C4-2B (cell line): Measurements from ENCODE around the gene PLA2G2D.

Experiments
- ZFX ChIP-seq: fragments of 450-650 bp; IDR thresholded peaks from 2 replicates; pipeline ENCODE4 v1.6.1; 2017
- TF ChIP-seq, protein P1 (sequence below): fragments of 450-650 bp; conservative IDR thresholded peaks from 2 replicates; pipeline ENCODE4 v1.5.1; 2017; ENCODE audit warnings: mild to moderate bottlenecking

DNA sequence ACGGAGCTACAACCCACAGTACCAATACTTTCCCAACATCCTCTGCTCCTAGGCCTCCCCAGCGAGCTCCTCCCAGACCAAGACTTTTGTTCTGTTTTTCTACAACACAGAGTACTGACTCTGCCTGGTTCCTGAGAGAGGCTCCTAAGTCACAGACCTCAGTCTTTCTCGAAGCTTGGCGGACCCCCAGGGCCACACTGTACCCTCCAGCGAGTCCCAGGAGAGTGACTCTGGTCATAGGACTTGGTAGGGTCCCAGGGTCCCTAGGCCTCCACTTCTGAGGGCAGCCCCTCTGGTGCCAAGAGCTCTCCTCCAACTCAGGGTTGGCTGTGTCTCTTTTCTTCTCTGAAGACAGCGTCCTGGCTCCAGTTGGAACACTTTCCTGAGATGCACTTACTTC, 28.7 kb downstream of the PLA2G2D start:
- TF ChIP-seq, protein P1, sequence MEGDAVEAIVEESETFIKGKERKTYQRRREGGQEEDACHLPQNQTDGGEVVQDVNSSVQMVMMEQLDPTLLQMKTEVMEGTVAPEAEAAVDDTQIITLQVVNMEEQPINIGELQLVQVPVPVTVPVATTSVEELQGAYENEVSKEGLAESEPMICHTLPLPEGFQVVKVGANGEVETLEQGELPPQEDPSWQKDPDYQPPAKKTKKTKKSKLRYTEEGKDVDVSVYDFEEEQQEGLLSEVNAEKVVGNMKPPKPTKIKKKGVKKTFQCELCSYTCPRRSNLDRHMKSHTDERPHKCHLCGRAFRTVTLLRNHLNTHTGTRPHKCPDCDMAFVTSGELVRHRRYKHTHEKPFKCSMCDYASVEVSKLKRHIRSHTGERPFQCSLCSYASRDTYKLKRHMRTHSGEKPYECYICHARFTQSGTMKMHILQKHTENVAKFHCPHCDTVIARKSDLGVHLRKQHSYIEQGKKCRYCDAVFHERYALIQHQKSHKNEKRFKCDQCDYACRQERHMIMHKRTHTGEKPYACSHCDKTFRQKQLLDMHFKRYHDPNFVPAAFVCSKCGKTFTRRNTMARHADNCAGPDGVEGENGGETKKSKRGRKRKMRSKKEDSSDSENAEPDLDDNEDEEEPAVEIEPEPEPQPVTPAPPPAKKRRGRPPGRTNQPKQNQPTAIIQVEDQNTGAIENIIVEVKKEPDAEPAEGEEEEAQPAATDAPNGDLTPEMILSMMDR: no peak
- no peak for TF ChIP-seq ZFX
